Activated CD4-positive, alpha-beta T cell treated with anti-CD3 and anti-CD28 coated beads, Interleukin-2, amount 50 U/mL, for 48 hours (primary cell): Measurements from ENCODE around the gene XYLT2.

ENCODE experiments used
- DNase-seq, 2 experiments: peaks; one replicate each; pipeline ENCODE4 v3.0.0-alpha.2; 2020

XYLT2 gene

DNA sequence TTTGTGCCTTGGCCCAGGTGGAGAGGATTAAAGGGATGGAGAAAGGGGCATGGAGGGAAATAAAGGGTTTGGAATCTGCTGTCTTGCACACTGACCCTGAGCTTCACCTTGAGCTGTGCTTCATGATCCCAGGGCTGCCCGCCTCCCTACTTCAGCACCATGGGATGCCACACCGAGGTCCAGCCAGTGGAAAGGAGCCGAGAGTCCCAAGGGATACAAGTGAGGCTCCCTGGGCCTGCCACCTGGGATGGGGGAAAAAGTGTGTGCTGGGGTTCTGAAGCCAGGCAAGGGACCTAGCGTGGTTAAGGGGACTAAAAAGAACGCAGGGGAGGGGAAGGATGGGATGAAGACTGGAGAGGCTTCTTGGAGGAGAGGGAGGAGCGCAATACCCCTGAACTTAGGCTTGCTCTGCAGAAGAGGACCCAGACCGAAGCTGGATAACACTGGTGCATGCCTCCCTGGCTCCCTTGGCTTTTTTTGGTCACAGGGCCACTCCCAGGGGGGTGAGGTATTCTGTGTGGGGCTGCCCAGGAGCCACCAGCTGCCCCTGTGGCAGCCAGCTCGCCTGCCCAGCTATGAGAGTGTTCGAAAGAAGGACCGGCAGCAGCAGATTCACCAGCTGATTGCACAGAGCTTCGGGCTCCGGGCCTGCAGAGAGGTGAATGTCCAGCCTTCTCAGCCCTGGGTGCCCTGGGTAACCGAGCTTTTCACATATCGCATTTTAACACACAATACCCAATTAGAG, 19.9 kb downstream of the XYLT2 start:
- DNase-seq, result no peak

DNA sequence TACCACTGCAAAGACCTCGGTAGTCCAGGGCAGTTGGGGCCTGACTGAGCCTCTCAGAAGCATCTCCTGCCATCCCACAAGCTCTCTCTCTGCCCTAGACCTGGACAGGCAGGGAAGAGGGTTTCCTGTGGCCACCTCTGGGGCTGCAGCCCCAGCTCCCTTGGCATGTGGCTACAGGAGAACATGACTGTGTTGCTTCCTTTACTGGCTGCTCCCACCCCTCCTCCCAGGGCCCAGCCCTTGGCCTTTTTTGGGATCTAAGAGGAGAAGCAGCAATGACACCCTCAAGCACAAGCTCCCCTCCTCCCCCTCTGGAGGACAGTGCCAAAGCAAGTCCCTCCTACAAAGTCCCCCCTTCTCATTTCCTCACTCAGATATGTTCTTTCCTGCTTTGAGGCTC, 21.5 kb downstream of the XYLT2 start:
- DNase-seq, result no peak

DNA sequence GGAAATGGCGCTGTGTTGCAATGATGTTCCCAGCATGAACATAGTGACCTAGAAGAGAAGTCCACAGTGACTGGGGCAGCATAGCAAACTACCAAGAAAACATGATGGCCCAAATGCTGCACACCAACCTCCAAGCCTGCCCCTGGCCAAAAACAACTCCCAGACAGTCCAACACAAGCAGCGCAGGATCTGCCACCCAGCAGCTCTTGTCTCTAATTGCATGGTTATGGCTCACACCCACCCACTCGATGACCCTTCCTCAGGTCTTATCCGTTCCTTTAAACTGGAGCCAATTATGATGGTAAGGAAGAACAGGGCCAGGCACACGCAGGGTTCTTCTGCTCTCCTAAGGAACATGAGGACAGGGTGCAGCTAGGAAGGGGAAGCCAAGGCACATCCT, 24.1 kb downstream of the XYLT2 start:
- no peak for DNase-seq

DNA sequence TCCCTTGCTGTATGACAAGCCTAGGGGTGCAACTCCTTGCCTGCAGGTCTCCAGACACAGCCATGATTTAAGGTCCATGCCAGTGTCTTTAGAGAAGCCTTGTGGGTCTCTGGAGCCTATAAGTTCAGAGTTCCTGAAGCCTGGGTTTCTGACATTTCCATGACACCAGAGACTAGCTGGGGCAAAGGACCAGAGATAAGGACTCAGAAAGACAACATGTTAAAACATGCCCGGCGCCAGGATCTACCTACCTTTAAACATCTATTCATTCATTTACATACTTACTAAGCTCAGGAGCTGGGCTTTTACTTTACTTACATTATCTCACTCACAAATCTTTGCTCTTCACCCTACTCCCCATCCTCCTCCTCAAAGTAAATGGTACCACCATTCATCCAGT, 25.6 kb downstream of the XYLT2 start:
- no peak for DNase-seq

DNA sequence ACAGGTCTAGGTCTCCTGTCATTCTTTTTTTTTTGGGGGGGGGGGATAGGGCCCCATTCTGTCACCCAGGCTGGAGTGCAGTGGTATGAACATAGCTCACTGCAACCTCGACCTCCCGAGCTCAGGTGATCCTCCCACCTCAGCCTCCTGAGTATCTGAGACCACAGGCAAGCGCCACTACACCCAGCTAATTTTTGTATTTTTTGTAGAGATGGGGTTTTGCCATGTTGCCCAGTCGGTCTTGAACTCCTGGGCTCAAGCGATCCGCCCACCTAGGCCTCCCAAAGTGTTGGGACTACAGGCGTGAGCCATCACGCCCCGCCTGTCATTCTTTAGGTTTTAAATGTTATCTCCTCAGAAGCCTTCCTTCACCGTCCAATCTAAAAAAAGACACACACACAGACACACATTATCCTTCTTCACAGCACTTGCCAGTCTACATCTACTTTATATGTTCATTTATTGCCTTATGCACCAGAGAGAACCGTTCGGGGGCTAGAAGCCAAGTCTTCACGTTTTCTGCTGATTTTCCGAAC, 26.4 kb downstream of the XYLT2 start:
- DNase-seq, result no peak

DNA sequence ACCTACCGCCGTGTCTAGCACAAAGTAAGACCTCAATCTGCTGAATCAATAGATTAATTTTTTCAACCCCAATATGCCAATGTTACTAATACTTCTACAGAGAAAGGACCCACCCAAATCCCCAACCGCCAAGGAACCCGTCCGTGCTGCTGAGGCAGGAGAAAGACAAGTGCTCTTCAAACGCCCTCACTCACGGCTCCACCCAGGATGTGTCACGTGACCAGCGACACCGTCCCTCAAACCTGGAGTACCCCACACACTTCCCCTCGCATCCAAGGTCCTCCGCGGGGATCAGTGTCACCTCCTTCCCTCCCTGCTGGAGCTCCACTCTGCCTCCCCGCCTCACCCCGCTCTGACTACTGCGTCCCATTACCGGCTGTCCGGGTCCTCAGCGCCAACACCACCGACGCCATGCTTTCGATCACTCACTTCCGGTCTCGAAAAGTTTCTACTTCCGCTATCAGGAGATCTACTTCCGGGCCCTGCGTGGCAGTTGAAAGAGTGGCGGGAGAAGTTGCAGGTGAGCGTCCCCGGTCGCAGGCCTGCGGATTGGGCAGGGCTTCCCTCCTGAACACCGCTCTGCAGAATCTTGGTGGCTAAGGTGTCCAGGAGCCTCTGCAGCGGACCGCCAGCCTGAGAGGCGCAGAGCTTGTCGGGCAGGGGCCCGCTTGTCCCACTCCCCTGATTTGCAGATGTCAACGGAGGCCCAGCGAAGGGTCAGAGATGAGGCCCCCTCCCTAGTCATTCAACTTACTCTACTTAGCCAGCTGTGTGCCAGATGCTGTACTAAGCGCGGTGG, 27.0 kb downstream of the XYLT2 start, which contains the start of the genes EME1 and MRPL27:
Gene EME1, plus strand, starts transcription at position 472 of the 799 bp plus-strand sequence. CDS start 1,980 bp downstream, outside the sequence.
Gene MRPL27, minus strand, starts transcription at position 427 of the 799 bp plus-strand sequence. Its CDS starts 14 bp downstream, at position 413.
- DNase-seq, result peak; percentile 85 to 88

DNA sequence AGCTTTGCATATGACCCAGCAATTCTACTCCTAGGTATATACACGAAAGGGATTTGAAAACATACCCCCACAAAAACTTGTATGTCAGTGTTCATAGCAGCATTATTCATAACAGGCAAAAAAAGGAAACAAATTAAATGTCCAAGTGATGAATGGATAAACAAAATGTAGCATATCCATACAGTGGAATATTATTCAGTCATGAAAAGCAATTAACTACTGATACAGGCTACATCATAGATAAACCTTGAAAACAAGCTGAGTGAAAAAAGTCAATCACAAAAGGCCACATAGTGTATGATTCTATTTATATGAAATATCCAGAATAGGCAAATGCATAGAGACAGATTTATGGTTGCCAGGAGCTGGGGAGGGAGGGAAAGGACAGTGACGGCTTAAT, 27.8 kb downstream of the XYLT2 start:
- no peak for DNase-seq

DNA sequence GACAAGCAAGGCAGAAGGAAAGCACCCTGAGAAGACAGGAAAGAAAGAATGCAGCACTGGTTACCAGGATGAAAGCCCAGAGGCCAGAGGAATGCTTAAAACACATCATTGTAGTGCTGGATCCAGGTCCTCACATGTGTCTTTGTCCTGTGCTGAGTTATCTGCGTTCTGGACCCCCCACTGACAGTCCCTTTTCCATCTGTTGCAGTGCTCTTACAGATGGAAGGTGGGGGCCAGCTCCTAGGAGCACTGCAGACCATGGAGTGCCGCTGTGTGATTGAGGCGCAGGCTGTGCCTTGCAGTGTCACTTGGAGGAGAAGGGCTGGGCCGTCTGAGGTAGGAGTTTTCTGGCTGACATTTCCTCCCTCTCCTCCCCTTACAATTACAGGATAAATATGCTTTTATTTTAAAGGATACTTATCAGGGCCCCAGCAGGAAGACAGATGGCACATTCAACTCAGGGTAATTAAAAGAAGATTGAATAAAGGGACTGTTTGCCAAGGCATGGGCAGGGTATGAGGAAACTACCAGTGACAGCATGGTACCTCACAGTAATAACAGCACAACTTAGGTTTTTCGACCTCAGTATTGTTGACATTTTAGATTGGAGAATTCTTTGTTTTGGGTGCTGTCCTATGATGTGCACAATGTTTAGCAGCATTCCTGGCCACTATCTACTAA, 30.1 kb downstream of the XYLT2 start:
- DNase-seq, result no peak

DNA sequence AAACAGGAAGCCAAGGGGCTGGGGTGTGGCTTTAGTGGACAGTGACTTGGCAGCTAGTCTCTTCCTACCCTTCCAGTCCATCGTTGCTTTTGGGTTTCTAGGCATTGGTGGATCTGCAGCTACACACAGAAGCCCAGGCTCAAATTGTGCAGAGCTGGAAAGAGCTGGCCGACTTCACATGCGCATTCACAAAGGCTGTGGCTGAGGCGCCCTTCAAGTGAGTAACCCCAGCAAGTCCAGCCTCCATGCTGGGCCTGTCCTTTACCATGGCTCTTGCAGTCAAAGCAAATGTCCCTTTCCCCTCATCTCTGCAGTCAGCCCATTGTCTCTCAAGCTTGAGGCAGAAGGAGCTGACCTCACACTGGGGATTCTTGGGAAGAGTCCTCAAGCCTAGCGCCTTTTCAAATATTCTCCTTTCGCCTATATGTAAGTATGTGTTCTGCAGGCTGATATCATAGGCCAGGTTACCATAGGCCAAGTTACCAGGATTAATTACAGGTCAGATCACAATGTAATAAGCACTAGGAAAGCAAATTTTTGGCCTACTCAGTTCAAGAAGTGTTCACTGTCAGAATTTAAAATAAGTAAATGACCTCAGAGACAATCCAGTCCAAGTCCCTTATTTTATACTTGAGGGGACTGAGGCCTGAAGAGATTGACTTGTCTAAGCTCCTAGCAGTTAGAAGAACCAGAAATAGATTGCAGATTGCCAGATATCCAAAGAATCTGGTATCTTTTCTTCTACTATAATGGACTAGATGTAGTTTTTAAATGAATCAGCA, 33.6 kb downstream of the XYLT2 start:
- DNase-seq, result no peak

DNA sequence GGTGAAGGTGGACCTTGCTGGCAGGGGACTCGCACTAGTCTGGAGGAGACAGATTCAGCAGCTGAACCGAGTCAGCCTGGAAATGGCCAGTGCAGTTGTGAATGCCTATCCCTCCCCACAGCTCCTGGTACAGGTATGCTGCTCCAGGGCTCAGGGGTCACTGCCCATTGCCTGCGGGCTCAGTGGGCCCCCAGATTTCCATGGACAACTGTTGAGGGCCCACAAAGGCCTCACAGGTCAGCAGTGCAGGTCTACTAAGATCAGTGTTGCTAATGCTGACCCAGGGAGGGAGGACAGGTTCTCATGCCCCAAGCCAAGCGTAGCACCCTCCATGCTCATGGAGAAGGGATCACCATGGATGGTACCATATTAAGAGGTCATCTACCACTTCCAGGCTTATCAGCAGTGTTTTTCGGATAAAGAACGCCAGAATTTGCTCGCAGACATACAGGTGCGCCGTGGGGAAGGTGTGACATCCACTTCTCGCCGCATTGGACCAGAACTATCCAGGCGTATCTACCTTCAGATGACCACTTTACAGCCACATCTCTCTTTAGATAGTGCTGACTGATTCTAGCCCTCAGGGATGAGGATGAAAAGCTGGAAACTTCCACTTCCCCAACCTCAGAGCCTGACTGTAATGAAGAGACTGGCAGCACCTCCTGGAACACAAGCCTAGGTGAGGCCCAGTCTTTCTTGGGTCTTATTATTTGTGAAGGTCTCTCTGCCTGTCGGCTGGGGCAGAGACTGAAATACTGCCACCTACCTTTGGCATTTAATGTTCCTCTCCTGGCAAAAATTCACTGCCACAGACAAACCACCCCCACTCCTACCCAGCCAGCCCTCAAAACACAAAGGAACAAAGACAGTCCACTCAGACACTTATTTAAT, 34.7 kb downstream of the XYLT2 start:
- no peak for DNase-seq

DNA sequence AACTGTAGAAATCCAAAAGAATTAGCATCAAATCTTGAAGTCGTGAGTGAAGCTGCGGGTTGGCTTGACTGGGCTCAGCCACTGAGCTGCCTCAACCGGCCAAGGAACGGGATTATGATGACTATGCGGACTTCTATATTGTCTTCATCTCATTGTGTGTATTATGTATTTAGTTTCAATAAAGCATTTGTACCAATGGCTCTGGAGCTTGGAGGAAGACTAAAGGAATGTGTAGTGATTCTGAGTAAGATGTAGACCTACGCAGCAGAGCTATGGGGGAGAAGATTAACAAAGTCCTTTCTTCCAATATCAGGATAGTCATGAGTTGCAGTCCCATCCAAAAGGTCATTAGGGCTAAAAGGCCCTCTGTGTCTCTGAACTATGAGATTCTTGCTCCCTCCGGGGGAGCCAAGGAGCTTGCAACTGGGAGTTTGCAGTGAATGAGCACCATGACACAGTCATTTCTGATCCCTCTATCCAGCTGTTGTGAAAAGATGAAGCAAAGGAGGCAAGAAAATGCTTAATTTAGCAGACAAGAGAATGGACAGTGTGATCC, 35.4 kb downstream of the XYLT2 start:
- DNase-seq, result no peak

DNA sequence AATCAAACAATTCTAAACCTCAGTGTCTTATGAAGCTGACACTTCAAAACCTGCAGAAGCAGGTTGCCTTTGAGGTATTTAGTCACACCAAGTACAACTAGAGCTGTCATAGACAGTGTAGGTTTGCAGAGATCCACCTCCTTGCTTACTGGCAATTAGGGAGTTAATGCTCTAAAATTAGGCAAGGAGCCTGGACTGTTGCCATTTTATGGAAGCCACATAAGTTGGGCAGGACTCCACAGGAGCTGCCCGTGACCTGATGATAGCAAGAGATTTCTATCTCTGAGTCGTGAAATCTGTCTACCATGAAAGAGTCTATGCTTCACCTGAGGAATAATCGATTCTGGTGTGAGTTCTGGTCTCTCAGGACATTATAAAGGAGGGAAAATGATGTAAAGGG, 36.0 kb downstream of the XYLT2 start:
- DNase-seq, result no peak

DNA sequence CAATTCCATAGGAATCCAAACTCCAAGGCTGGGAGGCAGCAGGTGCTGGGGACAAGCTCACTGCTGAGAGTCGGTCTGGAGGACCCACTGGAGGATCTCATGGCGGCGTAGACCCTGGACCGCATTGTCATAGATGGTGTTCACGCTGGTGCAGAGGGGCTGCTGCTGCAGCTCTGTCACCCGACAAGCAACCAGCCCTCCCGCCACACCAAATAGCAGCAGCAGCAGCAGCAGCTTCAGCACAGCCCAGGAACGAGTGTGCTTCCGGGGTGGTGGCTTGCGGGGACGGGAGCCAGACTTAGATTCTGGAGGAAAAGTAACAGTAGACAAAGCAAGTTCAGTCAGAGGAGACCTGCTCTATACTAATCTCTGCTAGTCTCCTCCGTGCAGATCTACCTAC, 37.0 kb downstream of the XYLT2 start:
- no peak for DNase-seq

DNA sequence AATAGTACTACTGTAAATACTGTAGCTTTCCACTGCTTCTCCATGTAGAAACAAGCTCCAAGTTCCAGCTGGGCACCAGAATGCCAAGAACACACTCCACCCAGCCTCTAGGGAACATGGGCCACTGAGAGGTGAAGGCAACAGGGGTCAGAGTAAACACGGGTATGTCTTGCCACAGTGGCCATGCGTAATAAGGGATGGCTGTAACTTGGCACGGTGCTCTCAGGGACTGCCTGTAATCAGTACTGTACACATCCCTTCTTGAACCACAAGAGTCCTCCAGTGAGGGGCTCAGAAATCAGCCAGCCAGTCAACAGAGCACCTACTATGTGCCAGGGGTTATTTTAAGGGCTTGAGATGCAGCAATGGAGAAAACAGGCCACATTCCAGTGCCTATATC, 40.6 kb downstream of the XYLT2 start:
- no peak for DNase-seq

DNA sequence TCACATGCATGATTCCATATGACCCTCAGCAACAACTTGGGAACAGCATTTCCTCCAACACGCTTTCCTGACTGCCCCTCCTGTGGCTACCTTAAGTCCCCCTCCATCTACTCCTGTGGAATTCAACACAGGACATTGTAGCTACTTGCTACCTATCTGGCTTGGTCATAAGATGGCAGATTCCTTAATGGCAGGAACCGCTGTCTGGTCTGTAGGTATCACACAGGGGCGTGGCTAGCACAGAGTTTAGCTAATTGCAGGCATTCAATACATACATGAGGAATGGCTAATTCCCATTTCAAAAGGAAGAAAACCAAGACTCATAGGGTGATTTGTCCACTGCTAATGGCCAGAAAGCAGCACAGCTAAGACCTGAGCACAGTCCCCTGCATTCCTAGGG, 42.8 kb downstream of the XYLT2 start:
- DNase-seq, result no peak

DNA sequence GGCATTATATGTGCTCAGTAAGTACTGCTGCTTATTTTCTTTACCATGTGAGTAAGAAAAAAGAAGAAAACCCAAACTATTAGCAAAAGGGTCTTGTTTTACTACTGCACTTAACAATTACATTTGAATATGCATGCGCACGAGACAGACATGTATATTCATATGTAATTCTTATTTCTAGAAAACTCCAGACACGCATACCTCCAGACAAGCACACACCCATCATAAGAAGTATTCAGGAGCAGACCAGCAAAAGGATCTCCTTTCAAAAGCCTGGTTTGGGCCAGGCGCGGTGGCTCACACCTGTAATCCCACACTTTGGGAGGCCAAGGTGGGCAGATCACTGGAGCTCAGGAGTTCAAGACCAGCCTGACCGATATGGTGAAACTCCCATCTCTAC, 43.6 kb downstream of the XYLT2 start:
- no peak for DNase-seq

DNA sequence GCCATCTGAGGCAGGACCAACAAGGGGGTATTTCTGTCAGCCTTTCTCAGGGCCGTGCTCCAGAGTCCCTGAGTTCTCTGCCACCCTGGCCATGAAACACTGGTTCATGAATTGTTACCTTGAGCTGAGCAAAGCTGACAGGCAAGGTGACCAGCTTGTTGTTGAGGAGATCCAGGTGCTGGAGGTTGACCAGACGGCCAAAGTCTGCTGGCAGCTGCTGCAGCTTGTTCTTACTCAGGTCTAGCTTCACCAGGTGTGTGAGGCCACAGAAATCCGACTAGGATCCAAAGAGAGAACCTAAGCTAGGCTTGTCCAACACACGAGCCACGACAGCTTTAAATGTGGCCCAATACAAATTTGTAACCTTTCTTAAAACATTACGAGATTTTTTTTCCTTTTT, 46.7 kb downstream of the XYLT2 start:
- DNase-seq, result no peak

DNA sequence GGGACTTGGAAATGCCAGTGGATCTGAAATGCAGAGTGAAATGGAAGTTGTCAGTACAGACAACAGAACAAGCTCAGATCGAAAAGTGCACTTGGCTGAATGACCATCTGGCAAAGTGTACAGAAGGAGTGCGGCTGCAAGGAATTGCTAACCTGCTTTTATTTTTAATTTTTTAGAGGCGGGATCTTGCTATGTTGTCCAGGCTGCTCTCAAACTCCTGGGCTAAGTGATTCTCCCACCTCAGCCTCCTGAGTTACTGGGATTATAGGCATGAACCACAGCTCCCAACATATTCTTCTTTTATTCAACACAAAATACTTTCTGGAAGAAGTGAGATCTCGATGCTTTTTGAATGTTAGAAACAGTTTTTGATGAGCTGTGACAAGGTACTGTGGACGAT, 47.8 kb downstream of the XYLT2 start:
- no peak for DNase-seq

DNA sequence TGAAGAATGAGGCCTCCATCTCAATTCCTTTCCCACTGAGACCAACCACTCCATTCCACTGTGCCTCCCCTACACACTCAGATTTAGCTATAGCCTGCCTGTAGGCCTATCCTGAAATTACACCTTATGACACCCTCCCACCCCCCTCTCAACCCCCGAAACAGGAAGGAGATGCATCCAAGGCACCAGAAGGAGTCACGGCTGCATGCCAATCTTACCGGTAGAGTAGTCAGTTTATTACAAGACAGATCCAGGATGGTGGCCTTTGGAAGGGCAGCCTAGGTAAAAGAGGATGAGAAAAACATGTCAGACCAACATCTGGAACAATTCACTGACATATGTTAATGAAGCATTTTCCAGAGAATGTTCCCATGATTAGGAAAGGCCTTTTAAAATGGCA, 48.8 kb downstream of the XYLT2 start:
- DNase-seq, result no peak

DNA sequence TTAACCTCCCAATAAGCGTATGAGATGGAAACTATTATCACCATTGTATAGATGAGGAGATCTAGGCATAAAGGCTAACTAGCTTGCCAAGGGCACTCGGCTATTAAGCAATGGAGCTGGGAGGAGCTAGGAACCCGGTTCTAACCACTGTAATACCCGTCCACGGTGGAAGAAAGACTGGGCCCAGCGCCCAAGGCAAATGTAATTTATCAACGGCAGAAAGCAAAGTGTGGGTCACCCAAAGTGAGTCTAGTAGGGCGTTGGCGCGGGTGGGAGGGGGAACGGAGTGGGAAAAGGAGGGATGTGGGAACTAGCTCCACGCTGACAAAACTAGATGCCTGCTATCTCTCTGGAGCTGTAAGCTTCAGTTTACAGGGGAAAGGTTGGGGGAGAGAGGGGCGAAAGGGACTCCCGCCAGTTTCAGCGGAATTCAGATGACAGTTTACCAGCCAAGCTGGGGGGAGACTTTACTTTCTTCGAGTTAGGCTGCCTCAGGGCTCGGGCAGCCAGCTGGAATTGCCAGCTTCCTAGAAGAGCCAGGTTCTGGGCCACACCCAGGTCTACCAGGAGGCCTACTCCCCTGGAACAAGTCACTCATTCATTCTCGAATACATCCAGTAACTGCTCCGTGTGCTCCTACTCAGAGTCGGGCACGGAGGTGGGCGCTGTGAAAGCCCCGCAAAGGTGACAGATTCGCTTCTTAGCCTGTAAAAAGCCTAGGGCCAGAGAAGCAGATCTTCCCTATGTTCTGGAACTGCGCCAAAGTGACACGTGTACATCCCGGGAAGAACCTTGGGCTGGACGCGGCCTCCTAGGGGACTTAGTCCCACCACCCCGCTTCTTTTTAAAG, 50.6 kb downstream of the XYLT2 start:
- DNase-seq, result peak in 1 of 2 experiments; percentile 34
